HAP-1 (cell line): ENCODE measurements around the gene GNPTAB.
A peak's percentile ranks its signal among the peaks of the same experiment; 100 is the strongest.
"Not testable (repeated sequence)": the region's sequence is repeated elsewhere in the genome, so short reads cannot be mapped to it uniquely, and the experiment has no call there.

ENCODE experiments used
- DNase-seq, 2 experiments: peaks; one replicate each; pipeline ENCODE4 v3.0.0-alpha.2; 2016 to 2020; ENCODE audit warnings: low spot score in 2 of 2
- H3K27me3 ChIP-seq: fragments of 250-450 bp; sonication (Bioruptor Pico); 2 replicates; pipeline ENCODE4 v1.5.1; 2020; ENCODE audit warnings: low read depth, mild to moderate bottlenecking, moderate library complexity
- H3K36me3 ChIP-seq: fragments of 250-450 bp; sonication (Bioruptor Pico); replicated peaks from 2 replicates; pipeline ENCODE4 v1.5.1; 2020; ENCODE audit warnings: mild to moderate bottlenecking
- H3K4me1 ChIP-seq: fragments of 250-450 bp; sonication (Bioruptor Pico); 2 replicates; pipeline ENCODE4 v1.5.1; 2020; ENCODE audit warnings: mild to moderate bottlenecking
- H3K4me3 ChIP-seq: fragments of 250-450 bp; sonication (Bioruptor Pico); 2 replicates; pipeline ENCODE4 v1.5.1; 2020; ENCODE audit warnings: mild to moderate bottlenecking, moderate library complexity
- H3K9me3 ChIP-seq: fragments of 250-450 bp; sonication (Bioruptor Pico); 2 replicates; pipeline ENCODE4 v1.5.1; 2020; ENCODE audit warnings: mild to moderate bottlenecking, moderate library complexity
- in situ Hi-C: fragments of 300-500 bp; cut with MboI; formaldehyde crosslinking; loops from 3 replicates; pipeline ENCODE4 v1.14.3; 2020; ENCODE audit warnings: low sequenced_read_pairs, inconsistent platforms, mixed read lengths

Gene GNPTAB

DNA sequence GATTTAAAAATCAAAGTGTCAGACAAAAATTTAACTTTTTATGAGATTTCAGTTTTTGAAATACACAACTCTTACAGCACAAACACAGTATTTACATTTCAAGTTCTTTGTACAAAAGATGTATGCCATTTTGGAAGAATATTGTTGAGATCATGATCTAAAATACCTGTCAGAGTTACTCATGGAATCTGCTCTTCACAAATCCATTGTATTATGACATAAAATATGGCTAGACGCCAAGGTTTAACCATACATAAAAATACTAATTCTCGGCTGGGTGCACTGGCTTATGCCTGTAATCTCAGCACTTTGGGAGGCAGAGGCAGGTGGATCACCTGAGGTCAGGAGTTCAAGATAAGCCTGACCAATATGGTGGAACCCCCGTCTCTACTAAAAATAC lies 85.3 kb downstream of the GNPTAB start:
- Histone ChIP-seq H3K27me3 (no peaks in the 10 kb centered on the region), H3K4me3 (no peak overlapping the region), H3K9me3 (no peaks in the 10 kb centered on the region), H3K4me1 (peaks cover 5% of the 10 kb centered on the region; the same call in 1 of the 2 replicates), H3K36me3 (peaks cover 56% of the 10 kb centered on the region)
- DNase-seq: no peak
- in situ Hi-C loops: no loop called here

DNA sequence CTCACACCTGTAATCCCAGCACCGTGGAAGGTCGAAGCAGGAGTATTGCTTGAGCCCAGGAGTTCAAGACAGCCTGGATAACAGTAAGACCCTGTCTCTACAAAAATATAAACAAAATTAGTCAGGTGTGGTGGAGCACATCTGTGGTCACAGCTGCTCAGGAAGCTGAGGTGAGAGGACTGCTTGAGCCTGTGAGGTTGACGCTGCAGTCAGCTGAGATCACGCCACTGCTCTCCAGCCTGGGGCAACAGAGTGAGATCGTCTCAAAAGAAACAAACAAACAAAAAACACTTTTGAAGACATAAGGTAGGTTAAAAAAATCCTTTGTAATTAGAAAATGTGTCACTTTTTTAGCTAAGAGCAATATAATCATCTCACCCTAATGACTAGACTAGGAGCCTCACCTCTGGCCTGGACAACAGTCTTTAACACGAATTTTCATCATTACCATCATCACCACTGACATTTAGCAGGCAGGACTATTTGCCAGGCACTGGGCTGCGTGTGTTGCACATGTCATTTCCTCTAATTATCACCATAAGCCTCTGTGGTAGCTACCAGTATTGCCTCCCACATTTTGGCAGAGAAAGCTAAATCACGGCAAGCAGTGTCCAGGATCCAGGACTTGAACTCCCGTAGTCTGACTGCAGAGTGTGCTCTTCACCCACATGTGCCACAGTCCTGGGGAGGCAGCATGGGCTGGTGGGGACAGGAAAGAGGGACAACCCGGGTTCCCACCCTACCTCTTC lies 86.9 kb downstream of the GNPTAB start:
- DNase-seq: no peak
- Histone ChIP-seq H3K4me3 (no peak overlapping the region), H3K27me3 (no peaks in the 10 kb centered on the region), H3K36me3 (peaks cover 58% of the 10 kb centered on the region), H3K4me1 (no peaks in the 10 kb centered on the region), H3K9me3 (no peaks in the 10 kb centered on the region)
- in situ Hi-C loops: no loop called here

DNA sequence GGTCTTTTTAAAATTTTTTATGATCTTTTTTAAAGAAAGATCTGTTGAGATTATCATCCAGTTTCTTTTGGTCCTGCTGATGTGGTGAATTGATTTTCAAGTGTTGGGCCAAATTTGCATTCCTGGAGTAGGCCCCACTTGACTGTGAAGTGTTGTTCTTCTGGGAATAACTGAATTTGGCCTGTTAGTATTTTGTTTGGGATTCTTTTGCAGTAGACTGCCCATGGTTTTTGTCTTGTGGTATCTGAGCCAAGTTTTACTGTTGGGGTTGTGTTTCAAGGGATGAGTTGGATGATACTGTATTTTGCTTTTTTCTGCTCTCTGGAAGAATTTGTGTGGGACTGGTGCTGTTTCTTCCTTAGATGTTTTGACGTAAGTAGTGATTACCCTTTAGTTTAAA lies 87.5 kb downstream of the GNPTAB start:
- no peaks in the 10 kb centered on the region for H3K4me1 ChIP-seq
- H3K36me3 ChIP-seq: peaks cover 54% of the 10 kb centered on the region
- no peak for DNase-seq
- no peaks in the 10 kb centered on the region for H3K27me3 ChIP-seq
- H3K9me3 ChIP-seq: no peaks in the 10 kb centered on the region
- H3K4me3 ChIP-seq: no peak overlapping the region
- in situ Hi-C loops: no loop called here

DNA sequence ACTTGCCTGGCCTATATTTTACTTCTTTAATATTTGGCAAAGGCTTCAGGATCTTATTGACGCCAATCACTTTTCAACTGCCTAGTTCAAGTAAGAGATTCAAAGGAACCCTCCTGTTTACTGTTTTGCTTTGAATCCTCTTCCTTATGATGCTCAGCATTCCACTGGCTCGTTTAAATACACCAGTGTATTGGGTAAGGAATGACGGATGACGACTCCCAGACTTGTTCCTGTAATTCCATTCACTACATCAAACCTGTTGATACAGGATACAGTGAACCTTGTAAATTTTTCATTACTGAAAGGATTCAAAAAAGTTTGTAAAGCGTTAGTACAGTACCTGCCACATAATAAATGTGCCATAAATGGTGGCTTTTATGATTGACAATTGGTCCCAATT lies 89.8 kb downstream of the GNPTAB start:
- Histone ChIP-seq H3K4me3 (no peak overlapping the region), H3K4me1 (no peaks in the 10 kb centered on the region), H3K9me3 (no peaks in the 10 kb centered on the region), H3K36me3 (peaks cover 45% of the 10 kb centered on the region), H3K27me3 (no peaks in the 10 kb centered on the region)
- in situ Hi-C loops: no loop called here
- DNase-seq: no peak

DNA sequence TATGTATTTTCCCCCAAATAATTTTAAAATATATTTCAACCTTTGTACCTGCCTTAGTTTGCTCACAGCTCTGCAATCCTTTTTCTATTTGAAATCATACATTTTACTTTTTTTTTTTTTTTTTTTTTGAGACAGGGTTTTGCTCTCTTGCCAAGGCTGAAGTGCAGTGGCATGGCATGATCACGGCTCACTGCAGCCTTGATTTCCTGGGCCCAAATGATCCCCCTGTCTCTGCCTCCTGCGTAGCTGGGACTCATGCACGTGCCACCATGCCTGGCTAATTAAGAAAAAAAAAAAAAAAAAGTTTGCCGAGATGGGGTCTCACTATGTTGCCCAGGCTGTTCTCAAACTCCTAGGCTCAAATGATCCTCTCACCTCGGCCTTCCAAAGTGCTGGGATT lies 90.2 kb downstream of the GNPTAB start:
- no peak for DNase-seq
- H3K36me3 ChIP-seq: peaks cover 40% of the 10 kb centered on the region
- in situ Hi-C loops: no loop called here
- H3K4me1 ChIP-seq: no peaks in the 10 kb centered on the region
- no peaks in the 10 kb centered on the region for H3K9me3 ChIP-seq
- H3K27me3 ChIP-seq: no peaks in the 10 kb centered on the region
- H3K4me3 ChIP-seq: no peak overlapping the region

DNA sequence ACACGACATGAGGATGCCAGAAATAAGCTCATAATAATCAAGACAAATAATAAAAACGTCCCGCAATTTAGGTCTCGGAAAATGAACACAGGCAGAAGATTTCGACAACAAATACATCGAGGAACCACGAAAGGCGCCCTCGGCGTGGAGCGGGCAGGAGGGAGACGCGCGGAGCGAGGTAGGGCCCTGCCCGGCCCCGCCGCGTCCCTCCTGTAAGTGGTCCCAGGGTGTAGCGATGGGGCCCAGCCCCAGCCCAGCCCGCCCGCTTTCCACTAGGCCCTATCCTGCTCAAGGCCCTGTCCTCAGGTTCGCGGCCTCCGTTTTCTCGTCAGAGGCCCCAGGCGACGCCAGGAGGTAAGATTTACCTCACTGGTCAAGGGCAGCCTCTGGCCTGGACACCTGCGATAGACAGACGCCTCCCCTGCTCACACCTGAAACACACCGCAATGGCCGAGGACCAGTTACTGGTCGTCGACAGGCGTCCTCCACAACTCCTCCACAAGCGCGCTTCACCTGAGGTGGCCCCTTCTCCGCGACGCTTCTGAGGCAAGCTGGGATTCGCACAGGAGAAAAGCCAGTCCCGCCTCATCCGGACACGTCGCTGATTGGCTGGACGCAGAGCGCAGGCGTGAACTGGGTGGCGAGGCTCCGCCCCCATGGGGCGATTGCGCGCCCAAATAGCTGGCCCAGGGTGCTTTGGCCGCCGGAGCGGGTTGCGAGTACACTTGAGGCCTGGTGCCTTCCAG lies 91.7 kb downstream of the GNPTAB start, which contains the start of gene SYCP3:
TSS of gene SYCP3 (minus strand) at position 543 of the 746 bp plus-strand sequence. CDS start 1,527 bp downstream, outside the sequence.
- Histone ChIP-seq H3K36me3 (peaks cover 30% of the 10 kb centered on the region), H3K4me1 (no peaks in the 10 kb centered on the region), H3K27me3 (no peaks in the 10 kb centered on the region), H3K4me3 (no peak within 1 kb of the TSS), H3K9me3 (no peaks in the 10 kb centered on the region)
- in situ Hi-C loops: no loop called here
- DNase-seq: no peak

DNA sequence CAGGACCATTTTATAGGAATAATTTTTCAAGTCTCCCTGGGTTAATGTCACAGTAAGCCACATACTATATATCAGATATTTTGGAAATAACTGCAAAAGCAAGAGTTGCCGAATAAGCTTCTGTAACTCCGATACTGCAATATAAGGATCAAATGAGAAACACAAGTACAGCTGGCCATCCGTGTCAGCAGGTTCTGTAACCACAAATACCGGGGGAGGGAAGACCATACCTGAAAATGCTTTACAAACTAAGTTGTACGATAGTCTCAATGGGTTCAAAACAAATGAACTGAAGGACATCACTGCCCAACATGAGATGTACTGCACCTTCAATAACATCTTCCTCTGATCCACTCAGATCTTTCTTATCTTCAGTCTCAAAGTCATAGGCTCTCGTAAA lies 93.3 kb downstream of the GNPTAB start:
- H3K4me1 ChIP-seq: peaks cover 9% of the 10 kb centered on the region
- in situ Hi-C loops: no loop called here
- no peak for DNase-seq
- peaks cover 14% of the 10 kb centered on the region for H3K36me3 ChIP-seq
- H3K27me3 ChIP-seq: no peaks in the 10 kb centered on the region
- H3K4me3 ChIP-seq: no peak overlapping the region
- no peaks in the 10 kb centered on the region for H3K9me3 ChIP-seq

DNA sequence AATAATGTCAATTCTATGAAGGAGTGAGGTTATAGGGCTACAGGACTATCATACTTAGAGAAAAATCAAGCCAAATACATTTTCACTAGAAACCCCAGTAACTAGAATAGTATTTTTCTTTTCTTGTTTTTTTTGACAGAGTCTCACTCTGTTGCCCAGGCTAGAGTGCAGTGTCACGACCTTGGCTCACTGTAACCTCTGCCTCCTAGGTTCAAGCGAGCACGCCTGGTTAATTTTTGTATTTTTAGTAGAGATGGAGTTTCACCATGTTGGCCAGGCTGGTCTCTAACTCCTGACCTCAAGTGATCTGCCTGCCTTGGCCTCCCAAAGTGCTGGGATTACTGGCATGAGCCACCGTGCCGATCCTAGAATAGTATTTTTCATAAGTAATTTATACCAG lies 96.3 kb downstream of the GNPTAB start:
- H3K9me3 ChIP-seq, in situ Hi-C loops, H3K4me3 ChIP-seq, H3K4me1 ChIP-seq, H3K27me3 ChIP-seq, DNase-seq: not testable (repeated sequence)
- H3K36me3 ChIP-seq: peaks cover 17% of the 10 kb centered on the region

DNA sequence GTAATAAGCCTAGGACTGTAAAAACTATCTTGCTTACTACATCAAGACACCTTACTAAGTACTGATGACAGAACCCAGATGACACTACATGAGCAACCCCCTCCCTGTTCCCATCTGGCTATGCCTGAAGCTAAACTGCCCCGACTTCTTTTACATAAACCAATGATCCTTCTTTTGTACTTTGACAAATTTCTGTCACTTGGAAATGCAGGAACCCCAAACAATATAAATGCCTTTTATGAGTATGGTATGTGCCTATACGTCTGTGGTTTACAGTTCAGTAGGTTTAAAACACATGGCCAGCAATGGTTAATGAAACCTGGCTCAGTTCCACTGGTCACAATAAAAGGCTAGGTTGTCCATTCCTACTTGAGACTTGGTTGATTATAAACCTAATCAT lies 97.6 kb downstream of the GNPTAB start:
- Histone ChIP-seq H3K4me3 (no peak overlapping the region), H3K9me3 (no peaks in the 10 kb centered on the region), H3K36me3 (peaks cover 21% of the 10 kb centered on the region), H3K27me3 (no peaks in the 10 kb centered on the region), H3K4me1 (peaks cover 9% of the 10 kb centered on the region)
- peak; percentile 69 to 93 for DNase-seq
- in situ Hi-C loops: no loop called here

DNA sequence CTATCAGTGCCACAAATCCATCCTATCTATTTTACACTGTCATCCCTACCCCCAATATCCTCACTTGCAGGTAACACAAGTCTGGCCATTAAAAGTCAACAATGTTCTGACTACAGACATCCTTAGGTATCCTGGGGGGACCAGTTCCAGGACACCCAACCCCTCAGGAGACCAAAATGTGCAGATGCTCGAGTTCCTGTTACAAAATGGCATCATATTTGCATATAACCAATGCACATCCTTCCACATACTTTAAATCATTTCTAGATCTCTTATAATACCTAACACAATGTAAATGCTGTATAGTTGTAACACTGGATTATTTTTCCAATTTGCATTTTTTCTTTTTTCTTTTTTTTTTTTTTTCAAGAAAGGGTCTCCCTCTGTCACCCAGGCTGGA lies 98.4 kb downstream of the GNPTAB start:
- H3K27me3 ChIP-seq: no peaks in the 10 kb centered on the region
- in situ Hi-C loops: no loop called here
- H3K4me1 ChIP-seq: peaks cover 9% of the 10 kb centered on the region
- no peak overlapping the region for H3K4me3 ChIP-seq
- H3K9me3 ChIP-seq: no peaks in the 10 kb centered on the region
- DNase-seq: no peak
- H3K36me3 ChIP-seq: peaks cover 21% of the 10 kb centered on the region

DNA sequence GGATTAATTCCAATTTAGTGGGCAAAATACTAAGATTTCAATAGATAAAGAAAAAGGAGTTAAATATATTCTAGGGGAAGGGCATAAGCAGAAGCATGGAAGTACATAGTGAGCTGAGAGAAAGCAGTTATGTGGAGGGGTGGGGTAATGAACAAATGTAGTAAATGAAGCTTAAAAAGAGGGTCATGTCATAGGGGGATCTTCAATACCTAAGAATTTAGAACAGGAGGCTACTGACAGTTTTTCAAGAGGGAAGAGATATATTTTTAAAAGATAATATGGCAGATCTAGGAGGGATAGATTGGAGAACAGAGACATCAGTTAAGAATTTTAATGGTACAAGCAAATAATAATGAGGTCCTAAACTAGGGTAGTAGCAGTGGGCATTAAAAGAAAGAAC lies 100.9 kb downstream of the GNPTAB start:
- in situ Hi-C loops: no loop called here
- Histone ChIP-seq H3K9me3 (no peaks in the 10 kb centered on the region), H3K27me3 (no peaks in the 10 kb centered on the region), H3K4me3 (no peak overlapping the region), H3K36me3 (peaks cover 37% of the 10 kb centered on the region), H3K4me1 (peaks cover 9% of the 10 kb centered on the region)
- no peak for DNase-seq

DNA sequence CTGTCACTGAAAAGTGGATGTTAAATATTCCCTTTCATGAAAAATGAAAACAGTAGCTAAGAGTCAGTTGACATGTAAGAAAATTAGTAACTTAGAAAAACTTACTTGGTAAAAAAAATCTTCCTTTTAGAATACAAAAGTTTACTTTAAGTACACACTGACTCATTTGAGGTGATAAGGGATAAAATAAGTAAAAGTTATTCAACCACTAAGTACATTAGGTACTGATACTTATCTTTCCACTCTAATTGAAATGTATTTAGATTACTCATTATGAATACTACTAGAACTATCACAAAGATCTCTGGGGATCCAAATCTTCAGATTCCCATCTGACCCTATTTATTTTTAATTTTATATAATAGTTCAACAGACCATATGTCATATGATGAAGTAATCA lies 103.7 kb downstream of the GNPTAB start:
- Histone ChIP-seq H3K4me3 (no peak overlapping the region), H3K27me3 (no peaks in the 10 kb centered on the region), H3K36me3 (peaks cover 42% of the 10 kb centered on the region), H3K9me3 (no peaks in the 10 kb centered on the region), H3K4me1 (no peaks in the 10 kb centered on the region)
- in situ Hi-C loops: no loop called here
- no peak for DNase-seq

DNA sequence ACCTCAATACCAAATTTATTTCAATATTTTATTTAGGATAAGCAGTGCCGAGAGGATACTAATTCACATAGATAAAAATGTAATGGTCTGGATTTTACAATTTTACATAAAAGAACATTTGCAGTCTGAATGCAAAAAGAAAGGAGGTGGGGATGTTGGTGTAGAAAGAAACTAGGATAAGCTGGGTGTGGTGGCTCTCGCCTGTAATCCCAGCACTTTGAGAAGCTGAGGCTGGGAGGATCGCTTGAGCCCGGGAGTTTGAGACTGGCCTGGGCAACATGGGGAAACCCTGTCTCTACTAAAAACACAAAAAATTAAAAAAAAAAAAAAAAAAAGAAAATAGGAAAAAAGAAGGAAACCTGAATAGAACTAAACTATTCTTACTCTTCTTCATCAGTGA lies 108.4 kb downstream of the GNPTAB start:
- in situ Hi-C loops: no loop called here
- Histone ChIP-seq H3K4me3 (no peak overlapping the region), H3K9me3 (no peaks in the 10 kb centered on the region), H3K4me1 (no peaks in the 10 kb centered on the region), H3K27me3 (no peaks in the 10 kb centered on the region), H3K36me3 (peaks cover 41% of the 10 kb centered on the region)
- no peak for DNase-seq

DNA sequence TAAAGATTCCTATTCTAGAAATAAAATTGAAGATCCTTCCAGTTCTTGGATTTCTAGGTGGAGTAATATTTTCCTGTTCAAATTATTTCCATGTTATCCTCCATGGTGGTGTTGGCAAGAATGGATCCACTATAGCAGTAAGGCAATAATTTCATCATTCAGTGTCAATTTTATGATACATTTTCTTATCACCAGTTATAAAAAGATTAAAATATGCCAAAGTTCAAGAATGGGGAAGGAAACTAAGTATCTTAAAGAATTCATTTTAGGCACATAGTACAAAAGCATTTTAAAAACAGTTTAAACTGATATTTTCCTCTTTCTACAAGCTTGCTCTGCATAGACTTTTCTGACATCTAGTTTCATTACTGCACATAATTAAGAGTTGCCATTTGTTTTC lies 110.6 kb downstream of the GNPTAB start:
- in situ Hi-C loops: no loop called here
- peaks cover 30% of the 10 kb centered on the region for H3K36me3 ChIP-seq
- H3K27me3 ChIP-seq: no peaks in the 10 kb centered on the region
- H3K4me1 ChIP-seq: no peaks in the 10 kb centered on the region
- no peak for DNase-seq
- H3K4me3 ChIP-seq: no peak overlapping the region
- no peaks in the 10 kb centered on the region for H3K9me3 ChIP-seq
